ENCODE measurements around the gene CREBL2. TPM values are rescaled to one million over a fixed set of nuclear protein-coding genes. Genes with fewer than 3 reads are reported as not detected.

CREBL2 gene
- total and polyA plus RNA-seq, 10 donors: 14.3 to 76.0 (median 49.2) TPM

- Histone ChIP-seq H3K9me3 (no peaks in the 10 kb centered on the region), H3K36me3 (no peaks in the 10 kb centered on the region), H3K27me3 (replicated peaks in 1 of 7) (no peaks in the 10 kb centered on the region), H3K27ac (no peak overlapping the region), H3K4me3 (no peak overlapping the region), H3K4me1 (no peaks in the 10 kb centered on the region)
- no peak for DNase-seq
- no peak for TF ChIP-seq POLR2A (IDR thresholded peaks at IDR 0.05)
- no peak for TF ChIP-seq POLR2AphosphoS5 (IDR thresholded peaks at IDR 0.05)
- no peak for TF ChIP-seq CTCF (IDR thresholded peaks at IDR 0.05 in 8 of 11, conservative IDR thresholded peaks at IDR 0.05 in 3 of 11)
- 36 to 63% (median 62%) methylated on average over 3 of the region's 3 CpGs for WGBS, 5 donors
- intact Hi-C loops (cut with DNase I; ENCODE audit: low total_unique reads): no loop called here
Observed at GRCh38 chr12:12676605-12677004, 64.9 kb downstream of the CREBL2 start.

- H3K36me3 ChIP-seq: no peaks in the 10 kb centered on the region
- H3K4me1 ChIP-seq: peaks cover 0 to 2% (median 0%) of the 10 kb centered on the region in 6 donors
- H3K27me3 ChIP-seq (replicated peaks in 1 of 7): no peaks in the 10 kb centered on the region
- DNase-seq: no peak
- no peak overlapping the region for H3K4me3 ChIP-seq
- no peaks in the 10 kb centered on the region for H3K9me3 ChIP-seq
- TF ChIP-seq CTCF (IDR thresholded peaks at IDR 0.05 in 8 of 11, conservative IDR thresholded peaks at IDR 0.05 in 3 of 11) (no peak), POLR2AphosphoS5 (IDR thresholded peaks at IDR 0.05) (no peak), POLR2A (IDR thresholded peaks at IDR 0.05) (no peak)
- intact Hi-C loops (cut with DNase I; ENCODE audit: low total_unique reads): no loop called here
- 86 to 95% (median 90%) methylated on average over 5 of the region's 5 CpGs for WGBS, 5 donors
- no peak overlapping the region for H3K27ac ChIP-seq
Observed at GRCh38 chr12:12681061-12681765, 69.5 kb downstream of the CREBL2 start.

- intact Hi-C loops (cut with DNase I; ENCODE audit: low total_unique reads): no loop called here
- no peak overlapping the region for H3K4me3 ChIP-seq
- TF ChIP-seq CTCF (IDR thresholded peaks at IDR 0.05 in 8 of 11, conservative IDR thresholded peaks at IDR 0.05 in 3 of 11) (no peak), POLR2AphosphoS5 (IDR thresholded peaks at IDR 0.05) (no peak), POLR2A (IDR thresholded peaks at IDR 0.05) (no peak)
- DNase-seq: no peak
- H3K27me3 ChIP-seq (replicated peaks in 1 of 7): no peaks in the 10 kb centered on the region
- no peak overlapping the region for H3K27ac ChIP-seq
- H3K9me3 ChIP-seq: no peaks in the 10 kb centered on the region
- peaks cover 0 to 2% (median 0%) of the 10 kb centered on the region in 6 donors for H3K4me1 ChIP-seq
- H3K36me3 ChIP-seq: no peaks in the 10 kb centered on the region
Observed at GRCh38 chr12:12682284-12682683, 70.6 kb downstream of the CREBL2 start.

- Histone ChIP-seq H3K27me3 (replicated peaks in 1 of 7) (no peaks in the 10 kb centered on the region), H3K36me3 (no peaks in the 10 kb centered on the region), H3K4me1 (peaks cover 0 to 2% (median 0%) of the 10 kb centered on the region in 6 donors), H3K9me3 (no peaks in the 10 kb centered on the region), H3K4me3 (no peak overlapping the region), H3K27ac (no peak overlapping the region)
- no peak for DNase-seq
- intact Hi-C loops (cut with DNase I; ENCODE audit: low total_unique reads): no loop called here
- WGBS, 5 donors: 88 to 95% (median 92%) methylated on average over 4 of the region's 4 CpGs
- no peak for TF ChIP-seq POLR2A (IDR thresholded peaks at IDR 0.05)
- TF ChIP-seq CTCF (IDR thresholded peaks at IDR 0.05 in 8 of 11, conservative IDR thresholded peaks at IDR 0.05 in 3 of 11): no peak
- no peak for TF ChIP-seq POLR2AphosphoS5 (IDR thresholded peaks at IDR 0.05)
Observed at GRCh38 chr12:12683136-12683697, 71.5 kb downstream of the CREBL2 start.

Data from spleen (tissue), 11 donors.